Measurements from ENCODE around the gene SNX25.

DNA sequence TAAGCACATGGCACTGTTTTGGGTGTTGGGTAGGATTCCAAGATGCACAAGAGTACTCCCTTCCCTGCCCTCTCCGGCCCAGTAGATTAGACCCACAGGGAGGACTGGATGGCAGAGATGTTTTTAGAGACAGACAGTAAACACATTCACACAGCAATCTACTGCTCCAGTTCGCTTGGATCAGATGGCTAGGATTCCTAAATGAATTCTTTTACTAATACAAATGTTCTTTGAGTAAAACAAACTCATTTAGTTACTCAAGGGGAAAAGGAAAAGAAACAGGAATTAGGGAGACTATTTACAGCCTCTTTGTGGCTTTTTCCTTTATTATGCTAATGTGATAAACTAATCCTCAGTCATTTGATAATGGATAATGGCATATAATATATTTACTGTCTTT is 5.9 kb downstream of the SNX25 start:
- no peak for TF ChIP-seq NFIC (IDR thresholded peaks at IDR 0.05)
- TF ChIP-seq TAF1 (IDR thresholded peaks at IDR 0.05; ENCODE audit: low read depth), result no peak
- TF ChIP-seq, protein P1, sequence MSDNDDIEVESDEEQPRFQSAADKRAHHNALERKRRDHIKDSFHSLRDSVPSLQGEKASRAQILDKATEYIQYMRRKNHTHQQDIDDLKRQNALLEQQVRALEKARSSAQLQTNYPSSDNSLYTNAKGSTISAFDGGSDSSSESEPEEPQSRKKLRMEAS (IDR thresholded peaks at IDR 0.05), result no peak
- TF ChIP-seq, protein P2, sequence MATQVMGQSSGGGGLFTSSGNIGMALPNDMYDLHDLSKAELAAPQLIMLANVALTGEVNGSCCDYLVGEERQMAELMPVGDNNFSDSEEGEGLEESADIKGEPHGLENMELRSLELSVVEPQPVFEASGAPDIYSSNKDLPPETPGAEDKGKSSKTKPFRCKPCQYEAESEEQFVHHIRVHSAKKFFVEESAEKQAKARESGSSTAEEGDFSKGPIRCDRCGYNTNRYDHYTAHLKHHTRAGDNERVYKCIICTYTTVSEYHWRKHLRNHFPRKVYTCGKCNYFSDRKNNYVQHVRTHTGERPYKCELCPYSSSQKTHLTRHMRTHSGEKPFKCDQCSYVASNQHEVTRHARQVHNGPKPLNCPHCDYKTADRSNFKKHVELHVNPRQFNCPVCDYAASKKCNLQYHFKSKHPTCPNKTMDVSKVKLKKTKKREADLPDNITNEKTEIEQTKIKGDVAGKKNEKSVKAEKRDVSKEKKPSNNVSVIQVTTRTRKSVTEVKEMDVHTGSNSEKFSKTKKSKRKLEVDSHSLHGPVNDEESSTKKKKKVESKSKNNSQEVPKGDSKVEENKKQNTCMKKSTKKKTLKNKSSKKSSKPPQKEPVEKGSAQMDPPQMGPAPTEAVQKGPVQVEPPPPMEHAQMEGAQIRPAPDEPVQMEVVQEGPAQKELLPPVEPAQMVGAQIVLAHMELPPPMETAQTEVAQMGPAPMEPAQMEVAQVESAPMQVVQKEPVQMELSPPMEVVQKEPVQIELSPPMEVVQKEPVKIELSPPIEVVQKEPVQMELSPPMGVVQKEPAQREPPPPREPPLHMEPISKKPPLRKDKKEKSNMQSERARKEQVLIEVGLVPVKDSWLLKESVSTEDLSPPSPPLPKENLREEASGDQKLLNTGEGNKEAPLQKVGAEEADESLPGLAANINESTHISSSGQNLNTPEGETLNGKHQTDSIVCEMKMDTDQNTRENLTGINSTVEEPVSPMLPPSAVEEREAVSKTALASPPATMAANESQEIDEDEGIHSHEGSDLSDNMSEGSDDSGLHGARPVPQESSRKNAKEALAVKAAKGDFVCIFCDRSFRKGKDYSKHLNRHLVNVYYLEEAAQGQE (IDR thresholded peaks at IDR 0.05; ENCODE audit: low read depth), result no peak
- TF ChIP-seq TCF12 (IDR thresholded peaks at IDR 0.05; ENCODE audit: low read depth), result no peak
- TF ChIP-seq EP300 (IDR thresholded peaks at IDR 0.05; ENCODE audit: borderline replicate concordance), result no peak
- no peak for TF ChIP-seq CEBPB (IDR thresholded peaks at IDR 0.05)
- TF ChIP-seq RAD21 (IDR thresholded peaks at IDR 0.05; ENCODE audit: low read depth), result no peak
- TF ChIP-seq, protein P3, sequence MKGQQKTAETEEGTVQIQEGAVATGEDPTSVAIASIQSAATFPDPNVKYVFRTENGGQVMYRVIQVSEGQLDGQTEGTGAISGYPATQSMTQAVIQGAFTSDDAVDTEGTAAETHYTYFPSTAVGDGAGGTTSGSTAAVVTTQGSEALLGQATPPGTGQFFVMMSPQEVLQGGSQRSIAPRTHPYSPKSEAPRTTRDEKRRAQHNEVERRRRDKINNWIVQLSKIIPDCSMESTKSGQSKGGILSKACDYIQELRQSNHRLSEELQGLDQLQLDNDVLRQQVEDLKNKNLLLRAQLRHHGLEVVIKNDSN (IDR thresholded peaks at IDR 0.05), result no peak
- no peak for TF ChIP-seq YY1 (IDR thresholded peaks at IDR 0.05; ENCODE audit: low read depth)
- TF ChIP-seq FOXM1 (IDR thresholded peaks at IDR 0.05; ENCODE audit: borderline replicate concordance, low read depth), result no peak

All from Ishikawa (cell line).